ENCODE data around the gene GIMAP6.

The GIMAP6 gene

DNA sequence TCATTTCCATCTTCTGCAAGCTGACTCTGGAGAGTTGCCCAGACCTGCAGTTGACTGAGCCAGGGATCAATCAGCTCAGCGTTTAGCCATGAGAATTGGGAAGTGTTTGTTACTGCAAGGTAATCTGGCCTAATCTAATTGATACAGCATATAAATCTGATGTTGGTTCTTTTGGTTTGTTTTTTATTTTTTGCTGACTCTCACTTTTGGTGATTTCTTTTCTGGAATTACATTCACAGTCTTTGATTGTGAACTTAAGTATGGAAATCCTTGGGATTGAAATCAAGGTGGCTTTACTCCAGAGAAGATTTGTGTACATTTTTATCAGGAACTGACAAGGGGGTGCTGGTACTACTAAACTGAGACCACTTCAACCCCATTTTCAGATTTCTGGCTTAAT is 1.7 kb upstream of the GIMAP6 start:
- no peak overlapping the region for H3K4me3 ChIP-seq (ENCODE audit: low read depth, low read length)
- TF ChIP-seq, protein P1, sequence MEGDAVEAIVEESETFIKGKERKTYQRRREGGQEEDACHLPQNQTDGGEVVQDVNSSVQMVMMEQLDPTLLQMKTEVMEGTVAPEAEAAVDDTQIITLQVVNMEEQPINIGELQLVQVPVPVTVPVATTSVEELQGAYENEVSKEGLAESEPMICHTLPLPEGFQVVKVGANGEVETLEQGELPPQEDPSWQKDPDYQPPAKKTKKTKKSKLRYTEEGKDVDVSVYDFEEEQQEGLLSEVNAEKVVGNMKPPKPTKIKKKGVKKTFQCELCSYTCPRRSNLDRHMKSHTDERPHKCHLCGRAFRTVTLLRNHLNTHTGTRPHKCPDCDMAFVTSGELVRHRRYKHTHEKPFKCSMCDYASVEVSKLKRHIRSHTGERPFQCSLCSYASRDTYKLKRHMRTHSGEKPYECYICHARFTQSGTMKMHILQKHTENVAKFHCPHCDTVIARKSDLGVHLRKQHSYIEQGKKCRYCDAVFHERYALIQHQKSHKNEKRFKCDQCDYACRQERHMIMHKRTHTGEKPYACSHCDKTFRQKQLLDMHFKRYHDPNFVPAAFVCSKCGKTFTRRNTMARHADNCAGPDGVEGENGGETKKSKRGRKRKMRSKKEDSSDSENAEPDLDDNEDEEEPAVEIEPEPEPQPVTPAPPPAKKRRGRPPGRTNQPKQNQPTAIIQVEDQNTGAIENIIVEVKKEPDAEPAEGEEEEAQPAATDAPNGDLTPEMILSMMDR (conservative IDR thresholded peaks at IDR 0.05; ENCODE audit: low read depth, low read length), result no peak
- DNase-seq (ENCODE audit: low read depth), result no peak

- no peak for DNase-seq (ENCODE audit: low read depth)
- no peak overlapping the region for H3K4me3 ChIP-seq (ENCODE audit: low read depth, low read length)
- TF ChIP-seq, protein P1 (conservative IDR thresholded peaks at IDR 0.05; ENCODE audit: low read depth, low read length), result no peak
Measured at GRCh38 chr7:150631084-150631826, 930 bp downstream of the GIMAP6 start.

DNA sequence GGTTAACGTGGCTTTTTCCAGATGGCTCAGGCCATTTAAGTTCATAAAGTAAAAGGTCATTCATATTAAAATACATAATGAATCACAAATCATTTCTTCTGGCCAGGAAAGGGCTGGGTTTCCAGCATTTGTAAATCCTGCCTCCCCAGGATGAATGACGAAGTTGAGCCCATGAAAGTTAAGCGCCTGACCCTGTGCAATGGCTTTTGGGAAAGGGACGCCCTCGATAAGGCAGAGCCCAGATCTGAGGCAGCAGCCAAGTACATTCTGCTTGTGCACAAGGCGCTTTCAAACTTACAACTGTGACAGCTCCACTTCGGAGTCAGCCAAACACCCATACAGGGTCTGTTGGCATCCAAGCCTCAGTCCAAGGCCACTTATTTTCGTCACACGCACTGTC is 2.8 kb downstream of the GIMAP6 start:
- TF ChIP-seq, protein P1 (conservative IDR thresholded peaks at IDR 0.05; ENCODE audit: low read depth, low read length), result no peak
- no peak for DNase-seq (ENCODE audit: low read depth)
- H3K4me3 ChIP-seq (ENCODE audit: low read depth, low read length), result no peak overlapping the region

GRCh38 chr7:150627959-150628358 is 4.2 kb downstream of the GIMAP6 start:
- no peak for DNase-seq (ENCODE audit: low read depth)
- H3K4me3 ChIP-seq (ENCODE audit: low read depth, low read length), result no peak overlapping the region
- TF ChIP-seq, protein P1 (conservative IDR thresholded peaks at IDR 0.05; ENCODE audit: low read depth, low read length), result no peak

- DNase-seq (ENCODE audit: low read depth), result no peak
- TF ChIP-seq, protein P1 (conservative IDR thresholded peaks at IDR 0.05; ENCODE audit: low read depth, low read length), result no peak
- no peak overlapping the region for H3K4me3 ChIP-seq (ENCODE audit: low read depth, low read length)
Measured at GRCh38 chr7:150626696-150627095, 5.5 kb downstream of the GIMAP6 start.

GRCh38 chr7:150621376-150621775 is 10.8 kb downstream of the GIMAP6 start:
- TF ChIP-seq, protein P1 (conservative IDR thresholded peaks at IDR 0.05; ENCODE audit: low read depth, low read length), result no peak
- no peak overlapping the region for H3K4me3 ChIP-seq (ENCODE audit: low read depth, low read length)
- no peak for DNase-seq (ENCODE audit: low read depth)

All from choroid plexus epithelial cell (primary cell).